D721Med (cell line): ENCODE data around the gene HMMR.

Experiments
- DNase-seq: peaks from one replicate; pipeline ENCODE4 v3.0.0; 2011; ENCODE audit warnings: low spot score; ENCODE audit not compliant: insufficient read length
- FAIRE-seq: peaks from 2 replicates; lab custom pipeline; 2011; peaks lifted over from hg19 to GRCh38; lab: Jason Lieb, UNC
- CTCF ChIP-seq: IDR thresholded peaks from 2 replicates; pipeline ENCODE4 v1.5.1; 2012; ENCODE audit warnings: mild to moderate bottlenecking, control low read depth; ENCODE audit not compliant: insufficient read depth; ENCODE audit errors: missing control alignments

HMMR gene

GRCh38 chr5:163475411-163475810, 15.0 kb downstream of the HMMR start:
- no peak for FAIRE-seq

GRCh38 chr5:163478126-163478981, 17.9 kb downstream of the HMMR start:
- no peak for DNase-seq
- TF ChIP-seq CTCF, result no peak
- FAIRE-seq, result no peak

More at GRCh38 chr5:163475411-163475810, 15.0 kb downstream of the HMMR start:
- no peak for DNase-seq
- no peak for TF ChIP-seq CTCF

GRCh38 chr5:163478982-163479271, 18.5 kb downstream of the HMMR start:
- DNase-seq (no peak), FAIRE-seq (no peak)
- no peak for TF ChIP-seq CTCF

GRCh38 chr5:163489055-163489744, 28.8 kb downstream of the HMMR start:
- FAIRE-seq, result no peak
- no peak for TF ChIP-seq CTCF
- no peak for DNase-seq

- TF ChIP-seq CTCF, result no peak
- FAIRE-seq, result no peak
Measured at GRCh38 chr5:163489745-163490075, 29.3 kb downstream of the HMMR start.

GRCh38 chr5:163496286-163496685, 35.9 kb downstream of the HMMR start:
- FAIRE-seq, result no peak
- no peak for TF ChIP-seq CTCF

More at GRCh38 chr5:163489745-163490075, 29.3 kb downstream of the HMMR start:
- no peak for DNase-seq

GRCh38 chr5:163497315-163497714, 36.9 kb downstream of the HMMR start:
- no peak for DNase-seq
- no peak for FAIRE-seq
- TF ChIP-seq CTCF, result no peak

More at GRCh38 chr5:163496286-163496685, 35.9 kb downstream of the HMMR start:
- DNase-seq, result no peak
